Upper lobe of left lung (tissue), 4 donors: ENCODE results near the gene CNGB1.

Experiments
- POLR2AphosphoS5 ChIP-seq, 2 donors: sonication (generic); formaldehyde crosslinking; IDR thresholded peaks; one replicate each; pipeline ENCODE4 v1.5.1; 2017; ENCODE audit warnings: antibody characterized with exemption in 2 of 2
- TF ChIP-seq, protein P1 (sequence below), 6 experiments: fragments of 450-650 bp in 4 of 6; fragments of 200-600 bp in 2 of 6; sonication (generic) in 2 of 6; IDR thresholded peaks; one replicate each; pipeline ENCODE4 v1.5.1; 2016 to 2019; ENCODE audit warnings: antibody characterized with exemption in 6 of 6

- TF ChIP-seq, protein P1, sequence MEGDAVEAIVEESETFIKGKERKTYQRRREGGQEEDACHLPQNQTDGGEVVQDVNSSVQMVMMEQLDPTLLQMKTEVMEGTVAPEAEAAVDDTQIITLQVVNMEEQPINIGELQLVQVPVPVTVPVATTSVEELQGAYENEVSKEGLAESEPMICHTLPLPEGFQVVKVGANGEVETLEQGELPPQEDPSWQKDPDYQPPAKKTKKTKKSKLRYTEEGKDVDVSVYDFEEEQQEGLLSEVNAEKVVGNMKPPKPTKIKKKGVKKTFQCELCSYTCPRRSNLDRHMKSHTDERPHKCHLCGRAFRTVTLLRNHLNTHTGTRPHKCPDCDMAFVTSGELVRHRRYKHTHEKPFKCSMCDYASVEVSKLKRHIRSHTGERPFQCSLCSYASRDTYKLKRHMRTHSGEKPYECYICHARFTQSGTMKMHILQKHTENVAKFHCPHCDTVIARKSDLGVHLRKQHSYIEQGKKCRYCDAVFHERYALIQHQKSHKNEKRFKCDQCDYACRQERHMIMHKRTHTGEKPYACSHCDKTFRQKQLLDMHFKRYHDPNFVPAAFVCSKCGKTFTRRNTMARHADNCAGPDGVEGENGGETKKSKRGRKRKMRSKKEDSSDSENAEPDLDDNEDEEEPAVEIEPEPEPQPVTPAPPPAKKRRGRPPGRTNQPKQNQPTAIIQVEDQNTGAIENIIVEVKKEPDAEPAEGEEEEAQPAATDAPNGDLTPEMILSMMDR (IDR thresholded peaks at IDR 0.05): no peak
- TF ChIP-seq POLR2AphosphoS5 (IDR thresholded peaks at IDR 0.05): no peak
These were observed 125.8 kb downstream of the CNGB1 start for GRCh38 chr16:57845115-57845514.
